ENCODE measurements around the gene CDK5RAP1. TPM values are rescaled to one million over a fixed set of nuclear protein-coding genes. Genes with fewer than 3 reads are reported as not detected.

Gene CDK5RAP1
- total and polyA plus RNA-seq, 2 of the 4 experiments (the other 2 are of a cell fraction): 23.9 to 28.1 TPM

DNA sequence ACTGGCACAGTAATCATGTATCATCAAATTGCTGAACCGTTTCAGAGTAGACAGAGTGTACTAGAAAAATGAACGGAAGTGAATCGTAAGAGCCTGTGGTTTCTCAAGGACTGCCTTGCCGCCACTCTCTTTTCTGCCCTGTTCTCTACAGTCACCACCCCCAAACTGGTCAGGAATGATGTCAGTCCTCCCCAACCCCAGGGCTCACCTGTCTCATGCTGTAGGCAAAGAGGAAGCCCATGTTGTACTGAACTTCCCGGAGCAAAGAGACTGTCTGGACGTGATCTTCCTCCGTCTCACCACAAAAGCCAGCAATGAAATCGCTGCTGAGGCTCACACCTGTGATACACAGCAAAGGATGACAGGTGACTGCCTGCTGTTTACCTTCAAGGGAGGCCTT, 31.0 kb downstream of the CDK5RAP1 start:
- Histone ChIP-seq H3K14ac (replicated peaks; ENCODE audit: low read depth, low read length) (no peak overlapping the region), H2AK9ac (replicated peaks; ENCODE audit: low read depth, low read length, poor library complexity) (no peak overlapping the region), H3K27ac (ENCODE audit: insufficient read depth, low read length) (no peak overlapping the region), H3K18ac (ENCODE audit: low read depth, low read length) (no peak overlapping the region), H4K8ac (ENCODE audit: low read depth in 2 of 2, low read length in 2 of 2) (no peak overlapping the region), H3K36me3 (ENCODE audit: control insufficient read depth, insufficient read depth, low read length) (peaks cover 20% of the 10 kb centered on the region), H3K79me1 (ENCODE audit: low read depth in 1 of 2, low read length in 2 of 2) (peaks cover 0 to 4% of the 10 kb centered on the region in 2 experiments; a peak in 1 of 4 replicates), H2AFZ (replicated peaks; ENCODE audit: low read length, poor library complexity) (no peak overlapping the region), H3K4ac (ENCODE audit: low read depth, low read length) (no peak overlapping the region), H2BK120ac (ENCODE audit: low read depth, low read length) (no peak overlapping the region), H3K4me3 (ENCODE audit: insufficient read depth, low read depth, low read length) (no peak overlapping the region), H3K56ac (ENCODE audit: extremely low read depth, insufficient read depth, low read length) (no peak overlapping the region), H3K4me2 (ENCODE audit: low read depth, low read length) (no peak overlapping the region), H3K9me1 (ENCODE audit: insufficient read depth, low read length) (peaks cover 14% of the 10 kb centered on the region), H3K9ac (ENCODE audit: low read depth, low read length) (no peak overlapping the region), H3K27me3 (ENCODE audit: control insufficient read depth, insufficient read depth, low read length) (no peaks in the 10 kb centered on the region), H4K5ac (ENCODE audit: low read depth, low read length) (no peak overlapping the region), H2BK20ac (ENCODE audit: low read depth, low read length) (no peak overlapping the region), H4K91ac (ENCODE audit: insufficient read depth, low read depth, low read length) (no peak overlapping the region), H3K9me3 (ENCODE audit: control insufficient read depth, insufficient read depth, low read length) (no peaks in the 10 kb centered on the region), H3K23ac (ENCODE audit: low read depth, low read length) (no peak overlapping the region), H3K4me1 (ENCODE audit: control insufficient read depth, insufficient read depth, low read length) (peaks cover 9% of the 10 kb centered on the region), H2BK5ac (ENCODE audit: low read depth, low read length, poor library complexity, severe bottlenecking) (no peak overlapping the region), H2BK15ac (ENCODE audit: low read depth, low read length) (no peak overlapping the region), H4K20me1 (ENCODE audit: insufficient read depth, low read length) (peaks cover 14% of the 10 kb centered on the region), H2AK5ac (ENCODE audit: low read depth, low read length) (no peak overlapping the region)
- in situ Hi-C loops (cut with MboI; ENCODE audit: low sequenced_read_pairs): no loop called here
- dilution Hi-C loops (cut with HindIII; ENCODE audit: low sequenced_read_pairs, unreplicated experiment): no loop called here
- CTCF ChIA-PET: no interaction called here
- POLR2A ChIA-PET (ENCODE audit: unreplicated experiment): no interaction called here
- ATAC-seq (ENCODE audit: low read depth) (no peak), DNase-seq (no peak)
- no TSS peak for BruUV-seq (replicated peaks)
- TF ChIP-seq FOS (IDR thresholded peaks at IDR 0.05; ENCODE audit: low read depth, low read length) (no peak), POLR2A (IDR thresholded peaks at IDR 0.05; ENCODE audit: low read depth, low read length) (no peak), RFX5 (IDR thresholded peaks at IDR 0.05; ENCODE audit: low read depth, low read length) (no peak), MXI1 (IDR thresholded peaks at IDR 0.05; ENCODE audit: borderline replicate concordance, low read depth, low read length) (no peak), MAZ (IDR thresholded peaks at IDR 0.05; ENCODE audit: borderline replicate concordance, low read depth, low read length) (no peak), RAD21 (IDR thresholded peaks at IDR 0.05; ENCODE audit: low read length) (no peak)
- TF ChIP-seq, protein P1, sequence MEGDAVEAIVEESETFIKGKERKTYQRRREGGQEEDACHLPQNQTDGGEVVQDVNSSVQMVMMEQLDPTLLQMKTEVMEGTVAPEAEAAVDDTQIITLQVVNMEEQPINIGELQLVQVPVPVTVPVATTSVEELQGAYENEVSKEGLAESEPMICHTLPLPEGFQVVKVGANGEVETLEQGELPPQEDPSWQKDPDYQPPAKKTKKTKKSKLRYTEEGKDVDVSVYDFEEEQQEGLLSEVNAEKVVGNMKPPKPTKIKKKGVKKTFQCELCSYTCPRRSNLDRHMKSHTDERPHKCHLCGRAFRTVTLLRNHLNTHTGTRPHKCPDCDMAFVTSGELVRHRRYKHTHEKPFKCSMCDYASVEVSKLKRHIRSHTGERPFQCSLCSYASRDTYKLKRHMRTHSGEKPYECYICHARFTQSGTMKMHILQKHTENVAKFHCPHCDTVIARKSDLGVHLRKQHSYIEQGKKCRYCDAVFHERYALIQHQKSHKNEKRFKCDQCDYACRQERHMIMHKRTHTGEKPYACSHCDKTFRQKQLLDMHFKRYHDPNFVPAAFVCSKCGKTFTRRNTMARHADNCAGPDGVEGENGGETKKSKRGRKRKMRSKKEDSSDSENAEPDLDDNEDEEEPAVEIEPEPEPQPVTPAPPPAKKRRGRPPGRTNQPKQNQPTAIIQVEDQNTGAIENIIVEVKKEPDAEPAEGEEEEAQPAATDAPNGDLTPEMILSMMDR (conservative IDR thresholded peaks at IDR 0.05; ENCODE audit: low read depth, low read length): no peak
- TF ChIP-seq, protein P2, sequence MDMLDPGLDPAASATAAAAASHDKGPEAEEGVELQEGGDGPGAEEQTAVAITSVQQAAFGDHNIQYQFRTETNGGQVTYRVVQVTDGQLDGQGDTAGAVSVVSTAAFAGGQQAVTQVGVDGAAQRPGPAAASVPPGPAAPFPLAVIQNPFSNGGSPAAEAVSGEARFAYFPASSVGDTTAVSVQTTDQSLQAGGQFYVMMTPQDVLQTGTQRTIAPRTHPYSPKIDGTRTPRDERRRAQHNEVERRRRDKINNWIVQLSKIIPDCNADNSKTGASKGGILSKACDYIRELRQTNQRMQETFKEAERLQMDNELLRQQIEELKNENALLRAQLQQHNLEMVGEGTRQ (IDR thresholded peaks at IDR 0.05; ENCODE audit: low read depth, low read length): no peak
- TF ChIP-seq, protein P3, sequence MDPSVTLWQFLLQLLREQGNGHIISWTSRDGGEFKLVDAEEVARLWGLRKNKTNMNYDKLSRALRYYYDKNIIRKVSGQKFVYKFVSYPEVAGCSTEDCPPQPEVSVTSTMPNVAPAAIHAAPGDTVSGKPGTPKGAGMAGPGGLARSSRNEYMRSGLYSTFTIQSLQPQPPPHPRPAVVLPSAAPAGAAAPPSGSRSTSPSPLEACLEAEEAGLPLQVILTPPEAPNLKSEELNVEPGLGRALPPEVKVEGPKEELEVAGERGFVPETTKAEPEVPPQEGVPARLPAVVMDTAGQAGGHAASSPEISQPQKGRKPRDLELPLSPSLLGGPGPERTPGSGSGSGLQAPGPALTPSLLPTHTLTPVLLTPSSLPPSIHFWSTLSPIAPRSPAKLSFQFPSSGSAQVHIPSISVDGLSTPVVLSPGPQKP (IDR thresholded peaks at IDR 0.05; ENCODE audit: borderline replicate concordance, low read depth, low read length): no peak
- intact Hi-C loops (cut with micrococcal nuclease): no loop called here
- no CpG with 5 or more reads among the region's 8 CpGs for whole genome bisulfite sequencing, 2 experiments (ENCODE audit: extremely low coverage in 2 of 2, insufficient read length in 1 of 2)

Data from IMR-90 (cell line).